PC-9 (cell line): ENCODE measurements around the gene MPST. TPM values are rescaled to one million over a fixed set of nuclear protein-coding genes. Genes with fewer than 3 reads are reported as not detected.

Experiments
- BruUV-seq: library from RNA; stranded (reverse); fragments of 400-500 nt; replicated peaks from 2 replicates; lab custom pipeline; 2021; lab: Mats Ljungman, UMichigan
- CTCF ChIA-PET: fragments of 300-600 bp; sonication (Branson Sonifier 250); formaldehyde crosslinking; loops from one replicate; lab custom pipeline; 2022; ENCODE audit warnings: antibody characterized with exemption; lab: Charles Lee
- POLR2A ChIA-PET: fragments of 300-600 bp; sonication (Branson Sonifier 250); formaldehyde crosslinking; loops from one replicate; lab custom pipeline; 2022; ENCODE audit warnings: antibody characterized with exemption; ENCODE audit not compliant: unreplicated experiment; lab: Charles Lee
- DNase-seq, 2 experiments: peaks; one replicate each; pipeline versions ENCODE4 v3.0.0 to v3.0.0-alpha.2; 2015 to 2022; ENCODE audit warnings: mixed read lengths in 1 of 2
- H2AFZ ChIP-seq: fragments of 200-600 bp; sonication (generic); 2 replicates; pipeline ENCODE4 v1.8.1; 2017; ENCODE audit warnings: antibody characterized with exemption
- H3F3A ChIP-seq: fragments of 200-600 bp; sonication (generic); 2 replicates; pipeline ENCODE4 v1.8.1; 2017; ENCODE audit warnings: antibody characterized with exemption, mild to moderate bottlenecking, low read depth; ENCODE audit not compliant: insufficient read depth
- H3K27ac ChIP-seq: fragments of 200-600 bp; sonication (generic); 2 replicates; pipeline ENCODE4 v1.6.1; 2016; ENCODE audit warnings: mixed run types
- H3K27me3 ChIP-seq: fragments of 200-600 bp; sonication (generic); 2 replicates; pipeline ENCODE4 v1.6.1; 2016; ENCODE audit warnings: low read depth, mixed run types; ENCODE audit not compliant: insufficient read depth
- H3K36me3 ChIP-seq: fragments of 200-600 bp; sonication (generic); 2 replicates; pipeline ENCODE4 v1.6.1; 2016; ENCODE audit warnings: low read depth, mixed run types
- H3K4me1 ChIP-seq: fragments of 200-600 bp; sonication (generic); replicated peaks from 2 replicates; pipeline ENCODE4 v1.6.1; 2016; ENCODE audit warnings: mixed run types; ENCODE audit not compliant: insufficient read depth
- H3K4me2 ChIP-seq: fragments of 200-600 bp; sonication (generic); 2 replicates; pipeline ENCODE4 v1.6.1; 2017; ENCODE audit warnings: mixed run types
- H3K4me3 ChIP-seq: fragments of 200-600 bp; sonication (generic); 2 replicates; pipeline ENCODE4 v1.6.1; 2016; ENCODE audit warnings: mixed run types
- H3K79me2 ChIP-seq: fragments of 200-600 bp; sonication (generic); 2 replicates; pipeline ENCODE4 v1.6.1; 2017; ENCODE audit warnings: low read depth, mixed run types
- H3K9me2 ChIP-seq: fragments of 200-600 bp; sonication (generic); 2 replicates; pipeline ENCODE4 v1.8.1; 2017; ENCODE audit warnings: mild to moderate bottlenecking; ENCODE audit not compliant: insufficient read depth
- H3K9me3 ChIP-seq: fragments of 200-600 bp; sonication (generic); 2 replicates; pipeline ENCODE4 v1.8.1; 2016; ENCODE audit warnings: low read depth; ENCODE audit not compliant: insufficient read depth
- H4K20me1 ChIP-seq: fragments of 200-600 bp; sonication (generic); 2 replicates; pipeline ENCODE4 v1.8.1; 2017; ENCODE audit not compliant: insufficient read depth
- EZH2 ChIP-seq: fragments of 200-600 bp; sonication (generic); IDR thresholded peaks from 2 replicates; pipeline ENCODE4 v1.8.0; 2017; ENCODE audit warnings: antibody characterized with exemption, low read depth
- intact Hi-C: fragments of 100-400 bp; cut with micrococcal nuclease; formaldehyde crosslinking; loops from one replicate; pipeline ENCODE4 v1.10.0; 2022; ENCODE audit not compliant: unreplicated experiment
- total RNA-seq: library from RNA; stranded (reverse); gene quantifications from 2 replicates; pipeline ENCODE4 v1.2.3, GENCODE V29; 2021
- TF ChIP-seq, protein P1 (sequence below): fragments of 200-600 bp; sonication (generic); conservative IDR thresholded peaks from 2 replicates; pipeline ENCODE4 v1.6.1; 2017; ENCODE audit warnings: mixed run types, antibody characterized with exemption, mild to moderate bottlenecking, moderate library complexity

The MPST gene
- total RNA-seq, 1 experiment from 2014 or later: 75.9 TPM

DNA sequence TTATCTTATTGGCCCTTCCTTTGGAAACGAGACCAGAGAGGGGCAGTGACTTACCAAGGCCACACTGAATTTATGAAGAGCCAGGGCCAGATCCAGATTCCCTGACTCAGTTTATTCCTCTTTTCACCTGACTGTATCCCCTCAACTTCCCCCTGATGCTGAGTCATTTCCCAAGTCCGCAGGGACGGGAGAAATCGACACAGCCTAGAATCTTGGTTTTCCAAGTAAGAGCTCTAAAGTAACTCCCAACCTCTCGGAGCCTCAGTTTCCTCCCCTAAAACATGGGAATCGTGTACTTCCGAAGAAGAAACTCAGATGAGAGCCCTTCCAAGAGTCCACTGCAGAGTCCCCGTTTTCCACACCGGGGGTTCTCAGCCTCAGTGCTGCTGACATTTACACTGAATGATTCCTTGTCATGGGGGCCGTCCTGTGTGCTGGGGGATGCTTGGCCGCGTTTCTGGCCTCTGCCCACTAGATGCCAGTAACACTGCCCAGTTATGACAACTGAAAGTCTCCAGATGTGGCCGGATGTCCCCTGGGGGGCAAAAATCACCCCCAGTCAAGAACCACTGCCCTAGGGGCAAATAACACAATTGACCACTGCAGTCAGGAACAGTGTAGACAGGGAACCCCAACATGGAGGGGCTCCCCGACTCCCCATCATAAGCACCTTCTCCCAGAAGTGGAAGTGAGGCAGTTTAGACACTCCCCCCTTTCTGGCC is 11.2 kb downstream of the MPST start:
- ChIA-PET POLR2A (interaction anchor here (0.7 to 1.0 kb wide), 2 partner anchors 174 to 704 kb away, joined by 6 to 9 read pairs; no protein-coding TSS in a partner anchor), CTCF (interaction anchor here (1.7 kb wide), 1 partner anchor 9 kb away, joined by 6 read pairs; no protein-coding TSS in a partner anchor)
- TF ChIP-seq, protein P1, sequence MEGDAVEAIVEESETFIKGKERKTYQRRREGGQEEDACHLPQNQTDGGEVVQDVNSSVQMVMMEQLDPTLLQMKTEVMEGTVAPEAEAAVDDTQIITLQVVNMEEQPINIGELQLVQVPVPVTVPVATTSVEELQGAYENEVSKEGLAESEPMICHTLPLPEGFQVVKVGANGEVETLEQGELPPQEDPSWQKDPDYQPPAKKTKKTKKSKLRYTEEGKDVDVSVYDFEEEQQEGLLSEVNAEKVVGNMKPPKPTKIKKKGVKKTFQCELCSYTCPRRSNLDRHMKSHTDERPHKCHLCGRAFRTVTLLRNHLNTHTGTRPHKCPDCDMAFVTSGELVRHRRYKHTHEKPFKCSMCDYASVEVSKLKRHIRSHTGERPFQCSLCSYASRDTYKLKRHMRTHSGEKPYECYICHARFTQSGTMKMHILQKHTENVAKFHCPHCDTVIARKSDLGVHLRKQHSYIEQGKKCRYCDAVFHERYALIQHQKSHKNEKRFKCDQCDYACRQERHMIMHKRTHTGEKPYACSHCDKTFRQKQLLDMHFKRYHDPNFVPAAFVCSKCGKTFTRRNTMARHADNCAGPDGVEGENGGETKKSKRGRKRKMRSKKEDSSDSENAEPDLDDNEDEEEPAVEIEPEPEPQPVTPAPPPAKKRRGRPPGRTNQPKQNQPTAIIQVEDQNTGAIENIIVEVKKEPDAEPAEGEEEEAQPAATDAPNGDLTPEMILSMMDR: peak; percentile 36; the same call in 1 of the 2 replicates
- no peak for TF ChIP-seq EZH2
- H4K20me1 ChIP-seq: no peaks in the 10 kb centered on the region
- no peaks in the 10 kb centered on the region for H3K9me3 ChIP-seq
- H3K36me3 ChIP-seq: peaks cover 10% of the 10 kb centered on the region; the same call in 1 of the 2 replicates
- no peak overlapping the region for H3K4me3 ChIP-seq
- DNase-seq: no peak
- peak overlapping the region; percentile 83 for H3K4me2 ChIP-seq
- H3K27ac ChIP-seq: peak overlapping the region; percentile 86
- peaks cover 49% of the 10 kb centered on the region for H3F3A ChIP-seq
- no peaks in the 10 kb centered on the region for H3K79me2 ChIP-seq
- intact Hi-C loops: loop anchor here (5.0 kb wide), 2 partner anchors 158 to 167 kb away; no protein-coding TSS in a partner anchor
- no peak overlapping the region for H2AFZ ChIP-seq
- H3K27me3 ChIP-seq: no peaks in the 10 kb centered on the region
- BruUV-seq: no TSS peak
- H3K4me1 ChIP-seq: peaks cover 40% of the 10 kb centered on the region
- H3K9me2 ChIP-seq: no peaks in the 10 kb centered on the region

DNA sequence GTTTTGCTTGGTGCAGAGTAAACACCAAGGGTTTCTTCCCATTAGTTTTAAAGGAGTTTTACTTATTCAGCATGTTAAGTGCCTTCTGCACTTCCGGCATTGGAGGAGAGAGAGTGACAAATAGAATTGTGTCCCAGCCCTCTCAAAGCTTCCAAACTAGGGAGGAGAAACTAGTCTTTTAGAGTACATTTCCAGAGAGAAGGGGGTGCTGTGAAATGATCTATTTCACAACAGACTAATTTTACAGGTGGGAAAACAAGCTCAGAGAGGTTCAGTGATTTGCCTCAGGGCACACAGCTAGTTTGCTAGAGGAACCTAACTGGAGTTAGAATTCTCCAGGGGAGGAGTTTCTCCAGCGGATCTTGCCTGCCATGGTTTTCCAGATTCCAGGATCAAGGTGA is 12.6 kb downstream of the MPST start:
- H2AFZ ChIP-seq: peak overlapping the region; percentile 59
- intact Hi-C loops: loop anchor here (5.0 kb wide), 2 partner anchors 160 to 165 kb away; no protein-coding TSS in a partner anchor
- H3K4me2 ChIP-seq: peak overlapping the region; percentile 83
- no peaks in the 10 kb centered on the region for H4K20me1 ChIP-seq
- BruUV-seq: no TSS peak
- H3K27me3 ChIP-seq: no peaks in the 10 kb centered on the region
- no peaks in the 10 kb centered on the region for H3K9me3 ChIP-seq
- H3K4me3 ChIP-seq: peak overlapping the region; percentile 50
- H3K36me3 ChIP-seq: peaks cover 5% of the 10 kb centered on the region; the same call in 1 of the 2 replicates
- H3K79me2 ChIP-seq: no peaks in the 10 kb centered on the region
- no peaks in the 10 kb centered on the region for H3K9me2 ChIP-seq
- no peak for TF ChIP-seq EZH2
- TF ChIP-seq, protein P1: no peak
- ChIA-PET CTCF (interaction anchor here (0.8 to 1.2 kb wide), 3 partner anchors 11 to 167 kb away, joined by 3 to 7 read pairs (median 4); no protein-coding TSS in a partner anchor), POLR2A (interaction anchor here (0.6 kb wide), 1 partner anchor 497 kb away, joined by 5 read pairs; no protein-coding TSS in a partner anchor)
- DNase-seq: peak in 1 of 2 experiments; percentile 79
- H3K27ac ChIP-seq: peak overlapping the region; percentile 86
- peaks cover 40% of the 10 kb centered on the region for H3K4me1 ChIP-seq
- peaks cover 49% of the 10 kb centered on the region for H3F3A ChIP-seq
